Mucosa of descending colon (tissue), 3 donors: ENCODE data around the gene SLC9A1. TPM values are rescaled to one million over a fixed set of nuclear protein-coding genes. Genes with fewer than 3 reads are reported as not detected.
A peak's percentile ranks its signal among the peaks of the same experiment; 100 is the strongest.

Source experiments
- ATAC-seq: fragments of 200-7000 bp; cut with Tn5 transposase; one replicate; pipeline ENCODE4 v1.9.1; 2020; ENCODE audit warnings: mild to moderate bottlenecking, moderate library complexity
- DNase-seq, 3 donors: peaks; one replicate each; pipeline ENCODE4 v3.0.0-alpha.2; 2020
- H3K36me3 ChIP-seq: fragments of 200-600 bp; one replicate; pipeline ENCODE4 v1.8.0; 2021; ENCODE audit warnings: low read depth, mild to moderate bottlenecking
- H3K4me1 ChIP-seq: fragments of 200-600 bp; one replicate; pipeline ENCODE4 v1.8.0; 2021; ENCODE audit warnings: low read depth, mild to moderate bottlenecking
- H3K4me3 ChIP-seq: fragments of 200-600 bp; one replicate; pipeline ENCODE4 v1.8.0; 2021; ENCODE audit warnings: mild to moderate bottlenecking
- H3K9me3 ChIP-seq: fragments of 200-600 bp; one replicate; pipeline ENCODE4 v1.8.0; 2021; ENCODE audit warnings: mild to moderate bottlenecking
- CTCF ChIP-seq: fragments of 200-600 bp; IDR thresholded peaks from one replicate; pipeline ENCODE4 v1.8.0; 2022; ENCODE audit warnings: antibody characterized with exemption, mild to moderate bottlenecking
- intact Hi-C, 2 donors: fragments of 100-400 bp; cut with DNase I in 1 of 2; cut with micrococcal nuclease in 1 of 2; formaldehyde crosslinking; loops; one replicate each; pipeline versions ENCODE4 v1.11.0 to v1.11.1; 2022; cut with DNase I, micrococcal nuclease
- total RNA-seq, 3 donors: library from RNA; stranded (reverse); fragmentation: NEBNext Ultra II Directional in 2 of 3; extraction: Animal tissue kit (Norgen Biotek cat#: 25700) in 2 of 3; gene quantifications; one replicate each; pipeline versions ENCODE4 v1.2.1 to v1.2.4, GENCODE V29; 2021 to 2023
- donor health status: DM: no; HTN: no; CAD: no; lungs with moderate emphysema.
- donor health status: DM: no; HTN: no; CAD: no.
- donor health status: DM: no; HTN: yes; CAD: no.

SLC9A1 gene
- total RNA-seq, 3 donors from 2014 or later, result 77.9 to 126 (median 84.1) TPM

- Histone ChIP-seq H3K4me3 (no peak overlapping the region), H3K36me3 (no peaks in the 10 kb centered on the region), H3K9me3 (no peaks in the 10 kb centered on the region), H3K4me1 (peaks cover 48% of the 10 kb centered on the region)
- intact Hi-C loops, result no loop called here
- no peak for TF ChIP-seq CTCF
- DNase-seq (peak; percentile 67 to 86 (median 71)), ATAC-seq (peak; percentile 72)
Observed at GRCh38 chr1:27136998-27137542, 17.9 kb downstream of the SLC9A1 start.

- H3K9me3 ChIP-seq, result no peaks in the 10 kb centered on the region
- no peaks in the 10 kb centered on the region for H3K36me3 ChIP-seq
- ATAC-seq (peak; percentile 39), DNase-seq (peak in 1 of 3 donors; percentile 62)
- no peak overlapping the region for H3K4me3 ChIP-seq
- intact Hi-C loops, result no loop called here
- peaks cover 39% of the 10 kb centered on the region for H3K4me1 ChIP-seq
- TF ChIP-seq CTCF, result no peak
Observed at GRCh38 chr1:27136236-27136551, 18.7 kb downstream of the SLC9A1 start.

- no peak for TF ChIP-seq CTCF
- no peak for DNase-seq
- ATAC-seq, result no peak
- H3K36me3 ChIP-seq, result no peaks in the 10 kb centered on the region
- H3K4me3 ChIP-seq, result no peak overlapping the region
- intact Hi-C loops, result no loop called here
- peaks cover 34% of the 10 kb centered on the region for H3K4me1 ChIP-seq
- no peaks in the 10 kb centered on the region for H3K9me3 ChIP-seq
Observed at GRCh38 chr1:27135541-27136235, 19.2 kb downstream of the SLC9A1 start.

GRCh38 chr1:27133991-27134390 lies 20.9 kb downstream of the SLC9A1 start:
- intact Hi-C loops, result no loop called here
- TF ChIP-seq CTCF, result no peak
- DNase-seq (peak in 1 of 3 donors; percentile 18), ATAC-seq (no peak)
- Histone ChIP-seq H3K9me3 (no peaks in the 10 kb centered on the region), H3K4me3 (no peak overlapping the region), H3K4me1 (peaks cover 27% of the 10 kb centered on the region), H3K36me3 (no peaks in the 10 kb centered on the region)

GRCh38 chr1:27133158-27133557 lies 21.8 kb downstream of the SLC9A1 start:
- Histone ChIP-seq H3K4me1 (peaks cover 19% of the 10 kb centered on the region), H3K4me3 (no peak overlapping the region), H3K9me3 (no peaks in the 10 kb centered on the region), H3K36me3 (no peaks in the 10 kb centered on the region)
- peak in 1 of 3 donors; percentile 4 for DNase-seq
- ATAC-seq, result no peak
- TF ChIP-seq CTCF, result no peak
- intact Hi-C loops, result no loop called here
